Measurements from ENCODE around the gene WDPCP.
"Not testable (repeated sequence)": the region's sequence is repeated elsewhere in the genome, so short reads cannot be mapped to it uniquely, and the experiment has no call there.

WDPCP gene

GRCh38 chr2:63270717-63271116 lies 317.6 kb downstream of the WDPCP start:
- DNase-seq (ENCODE audit: extremely low read depth in 1 of 2, low read depth in 1 of 2) = no peak

GRCh38 chr2:63268946-63269345 lies 319.3 kb downstream of the WDPCP start:
- DNase-seq (ENCODE audit: extremely low read depth in 1 of 2, low read depth in 1 of 2) = no peak

- no peak for DNase-seq (ENCODE audit: extremely low read depth in 1 of 2, low read depth in 1 of 2)
Observed at GRCh38 chr2:63261137-63261621, 327.1 kb downstream of the WDPCP start.

- no peak for DNase-seq (ENCODE audit: extremely low read depth in 1 of 2, low read depth in 1 of 2)
Observed at GRCh38 chr2:63257473-63257872, 330.8 kb downstream of the WDPCP start.

- DNase-seq (ENCODE audit: extremely low read depth in 1 of 2, low read depth in 1 of 2) = no peak
Observed at GRCh38 chr2:63249161-63249560, 339.1 kb downstream of the WDPCP start.

- DNase-seq (ENCODE audit: extremely low read depth in 1 of 2, low read depth in 1 of 2) = no peak
Observed at GRCh38 chr2:63242747-63243146, 345.5 kb downstream of the WDPCP start.

- no peak for DNase-seq (ENCODE audit: extremely low read depth in 1 of 2, low read depth in 1 of 2)
Observed at GRCh38 chr2:63225964-63226686, 362.2 kb downstream of the WDPCP start.

GRCh38 chr2:63218800-63219526 lies 369.3 kb downstream of the WDPCP start:
- no peak for DNase-seq (ENCODE audit: extremely low read depth in 1 of 2, low read depth in 1 of 2)

GRCh38 chr2:63195310-63195709 lies 393.0 kb downstream of the WDPCP start:
- no peak for DNase-seq (ENCODE audit: extremely low read depth in 1 of 2, low read depth in 1 of 2)

GRCh38 chr2:63194175-63194574 lies 394.1 kb downstream of the WDPCP start:
- DNase-seq (ENCODE audit: extremely low read depth in 1 of 2, low read depth in 1 of 2) = no peak

- no peak for DNase-seq (ENCODE audit: extremely low read depth in 1 of 2, low read depth in 1 of 2)
Observed at GRCh38 chr2:63192889-63193774, 395.1 kb downstream of the WDPCP start.

GRCh38 chr2:63192169-63192888 lies 395.9 kb downstream of the WDPCP start:
- no peak for DNase-seq (ENCODE audit: extremely low read depth in 1 of 2, low read depth in 1 of 2)

GRCh38 chr2:63189026-63189425 lies 399.3 kb downstream of the WDPCP start:
- no peak for DNase-seq (ENCODE audit: extremely low read depth in 1 of 2, low read depth in 1 of 2)

- no peak for DNase-seq (ENCODE audit: extremely low read depth in 1 of 2, low read depth in 1 of 2)
Observed at GRCh38 chr2:63186331-63186730, 401.9 kb downstream of the WDPCP start.

- no peak for DNase-seq (ENCODE audit: extremely low read depth in 1 of 2, low read depth in 1 of 2)
Observed at GRCh38 chr2:63163161-63163820, 425.0 kb downstream of the WDPCP start.

GRCh38 chr2:63159262-63159661 lies 429.0 kb downstream of the WDPCP start:
- DNase-seq (ENCODE audit: extremely low read depth in 1 of 2, low read depth in 1 of 2) = no peak

- DNase-seq (ENCODE audit: extremely low read depth in 1 of 2, low read depth in 1 of 2) = not testable (repeated sequence)
Observed at GRCh38 chr2:63136683-63137082, 451.6 kb downstream of the WDPCP start.

GRCh38 chr2:63132020-63132419 lies 456.3 kb downstream of the WDPCP start:
- no peak for DNase-seq (ENCODE audit: extremely low read depth in 1 of 2, low read depth in 1 of 2)

- no peak for DNase-seq (ENCODE audit: extremely low read depth in 1 of 2, low read depth in 1 of 2)
Observed at GRCh38 chr2:63131196-63131595, 457.1 kb downstream of the WDPCP start.

- no peak for DNase-seq (ENCODE audit: extremely low read depth in 1 of 2, low read depth in 1 of 2)
Observed at GRCh38 chr2:63127594-63127993, 460.7 kb downstream of the WDPCP start.

Data from stimulated activated CD8-positive, alpha-beta memory T cell treated with anti-CD3 and anti-CD28 coated beads, Interleukin-7, amount 100 ng/mL, for 48 hours (primary cell).